ENCODE data around the gene CRB2.

The CRB2 gene

GRCh38 chr9:123349691-123350480, 6.1 kb upstream of the CRB2 start:
- H3K4me3 Mint-ChIP-seq: no peak overlapping the region
- H3K9me3 Mint-ChIP-seq (ENCODE audit: low read depth): no peaks in the 10 kb centered on the region
- H3K27me3 Mint-ChIP-seq: peaks cover 7% of the 10 kb centered on the region
- no peaks in the 10 kb centered on the region for H3K4me1 Mint-ChIP-seq (ENCODE audit: low read depth)
- H3K27ac Mint-ChIP-seq: no peak overlapping the region
- no peaks in the 10 kb centered on the region for H3K36me3 Mint-ChIP-seq

GRCh38 chr9:123350590-123351310, 5.2 kb upstream of the CRB2 start:
- Mint-ChIP-seq H3K36me3 (no peaks in the 10 kb centered on the region), H3K27ac (no peak overlapping the region), H3K4me1 (ENCODE audit: low read depth) (no peaks in the 10 kb centered on the region), H3K4me3 (no peak overlapping the region), H3K9me3 (ENCODE audit: low read depth) (no peaks in the 10 kb centered on the region), H3K27me3 (peaks cover 7% of the 10 kb centered on the region)

GRCh38 chr9:123353041-123353440, 3.0 kb upstream of the CRB2 start:
- no peak overlapping the region for H3K27ac Mint-ChIP-seq
- peaks cover 7% of the 10 kb centered on the region for H3K27me3 Mint-ChIP-seq
- no peaks in the 10 kb centered on the region for H3K36me3 Mint-ChIP-seq
- H3K4me1 Mint-ChIP-seq (ENCODE audit: low read depth): peaks cover under 1% of the 10 kb centered on the region
- H3K4me3 Mint-ChIP-seq: no peak overlapping the region
- H3K9me3 Mint-ChIP-seq (ENCODE audit: low read depth): no peaks in the 10 kb centered on the region

- no peak overlapping the region for H3K4me3 Mint-ChIP-seq
- peaks cover 10% of the 10 kb centered on the region for H3K4me1 Mint-ChIP-seq (ENCODE audit: low read depth)
- H3K27ac Mint-ChIP-seq: no peak overlapping the region
- no peaks in the 10 kb centered on the region for H3K36me3 Mint-ChIP-seq
- H3K9me3 Mint-ChIP-seq (ENCODE audit: low read depth): no peaks in the 10 kb centered on the region
- peaks cover 7% of the 10 kb centered on the region for H3K27me3 Mint-ChIP-seq
Measured at GRCh38 chr9:123353984-123354591, 1.9 kb upstream of the CRB2 start.

- peaks cover 18% of the 10 kb centered on the region for H3K4me1 Mint-ChIP-seq (ENCODE audit: low read depth)
- no peak overlapping the region for H3K27ac Mint-ChIP-seq
- H3K27me3 Mint-ChIP-seq: peaks cover 7% of the 10 kb centered on the region
- no peak overlapping the region for H3K4me3 Mint-ChIP-seq
- no peaks in the 10 kb centered on the region for H3K36me3 Mint-ChIP-seq
- no peaks in the 10 kb centered on the region for H3K9me3 Mint-ChIP-seq (ENCODE audit: low read depth)
Measured at GRCh38 chr9:123354806-123355508, 1.0 kb upstream of the CRB2 start.

- H3K4me1 Mint-ChIP-seq (ENCODE audit: low read depth): peaks cover 20% of the 10 kb centered on the region
- H3K4me3 Mint-ChIP-seq: no peak overlapping the region
- H3K27me3 Mint-ChIP-seq: peaks cover 4% of the 10 kb centered on the region
- no peak overlapping the region for H3K27ac Mint-ChIP-seq
- no peaks in the 10 kb centered on the region for H3K9me3 Mint-ChIP-seq (ENCODE audit: low read depth)
- no peaks in the 10 kb centered on the region for H3K36me3 Mint-ChIP-seq
Measured at GRCh38 chr9:123356851-123357742, 1.1 kb downstream of the CRB2 start.

- H3K9me3 Mint-ChIP-seq (ENCODE audit: low read depth): no peaks in the 10 kb centered on the region
- peaks cover under 1% of the 10 kb centered on the region for H3K27me3 Mint-ChIP-seq
- H3K4me3 Mint-ChIP-seq: no peak overlapping the region
Measured at GRCh38 chr9:123357743-123358059, 1.7 kb downstream of the CRB2 start.

GRCh38 chr9:123358181-123358905, 2.3 kb downstream of the CRB2 start:
- Mint-ChIP-seq H3K9me3 (ENCODE audit: low read depth) (no peaks in the 10 kb centered on the region), H3K4me3 (no peak overlapping the region), H3K36me3 (no peaks in the 10 kb centered on the region), H3K27me3 (no peaks in the 10 kb centered on the region), H3K27ac (no peak overlapping the region), H3K4me1 (ENCODE audit: low read depth) (peaks cover 20% of the 10 kb centered on the region)

More at GRCh38 chr9:123357743-123358059, 1.7 kb downstream of the CRB2 start:
- Mint-ChIP-seq H3K4me1 (ENCODE audit: low read depth) (peaks cover 20% of the 10 kb centered on the region), H3K27ac (no peak overlapping the region), H3K36me3 (no peaks in the 10 kb centered on the region)

GRCh38 chr9:123359106-123359505, 3.1 kb downstream of the CRB2 start:
- H3K36me3 Mint-ChIP-seq: no peaks in the 10 kb centered on the region
- no peak overlapping the region for H3K4me3 Mint-ChIP-seq
- no peaks in the 10 kb centered on the region for H3K27me3 Mint-ChIP-seq

GRCh38 chr9:123359546-123359945, 3.5 kb downstream of the CRB2 start:
- Mint-ChIP-seq H3K4me1 (ENCODE audit: low read depth) (peaks cover 20% of the 10 kb centered on the region), H3K27me3 (no peaks in the 10 kb centered on the region), H3K36me3 (no peaks in the 10 kb centered on the region), H3K4me3 (no peak overlapping the region), H3K9me3 (ENCODE audit: low read depth) (no peaks in the 10 kb centered on the region), H3K27ac (no peak overlapping the region)

More at GRCh38 chr9:123359106-123359505, 3.1 kb downstream of the CRB2 start:
- H3K9me3 Mint-ChIP-seq (ENCODE audit: low read depth): no peaks in the 10 kb centered on the region
- peaks cover 20% of the 10 kb centered on the region for H3K4me1 Mint-ChIP-seq (ENCODE audit: low read depth)
- no peak overlapping the region for H3K27ac Mint-ChIP-seq

GRCh38 chr9:123360161-123361085, 4.4 kb downstream of the CRB2 start:
- Mint-ChIP-seq H3K27ac (no peak overlapping the region), H3K36me3 (no peaks in the 10 kb centered on the region), H3K9me3 (ENCODE audit: low read depth) (no peaks in the 10 kb centered on the region)

GRCh38 chr9:123361086-123361730, 5.2 kb downstream of the CRB2 start:
- Mint-ChIP-seq H3K4me1 (ENCODE audit: low read depth) (peaks cover 20% of the 10 kb centered on the region), H3K4me3 (no peak overlapping the region), H3K27me3 (peaks cover 3% of the 10 kb centered on the region), H3K36me3 (no peaks in the 10 kb centered on the region), H3K9me3 (ENCODE audit: low read depth) (no peaks in the 10 kb centered on the region), H3K27ac (no peak overlapping the region)

More at GRCh38 chr9:123360161-123361085, 4.4 kb downstream of the CRB2 start:
- H3K4me3 Mint-ChIP-seq: no peak overlapping the region
- peaks cover 2% of the 10 kb centered on the region for H3K27me3 Mint-ChIP-seq
- peaks cover 20% of the 10 kb centered on the region for H3K4me1 Mint-ChIP-seq (ENCODE audit: low read depth)

Data from activated naive CD8-positive, alpha-beta T cell (primary cell).